Measurements from ENCODE around the gene CIITA. TPM values are rescaled to one million over a fixed set of nuclear protein-coding genes. Genes with fewer than 3 reads are reported as not detected.
A peak's percentile ranks its signal among the peaks of the same experiment; 100 is the strongest.

Gene CIITA
- total RNA-seq, 1 donor from 2014 or later, result 11.0 TPM

DNA sequence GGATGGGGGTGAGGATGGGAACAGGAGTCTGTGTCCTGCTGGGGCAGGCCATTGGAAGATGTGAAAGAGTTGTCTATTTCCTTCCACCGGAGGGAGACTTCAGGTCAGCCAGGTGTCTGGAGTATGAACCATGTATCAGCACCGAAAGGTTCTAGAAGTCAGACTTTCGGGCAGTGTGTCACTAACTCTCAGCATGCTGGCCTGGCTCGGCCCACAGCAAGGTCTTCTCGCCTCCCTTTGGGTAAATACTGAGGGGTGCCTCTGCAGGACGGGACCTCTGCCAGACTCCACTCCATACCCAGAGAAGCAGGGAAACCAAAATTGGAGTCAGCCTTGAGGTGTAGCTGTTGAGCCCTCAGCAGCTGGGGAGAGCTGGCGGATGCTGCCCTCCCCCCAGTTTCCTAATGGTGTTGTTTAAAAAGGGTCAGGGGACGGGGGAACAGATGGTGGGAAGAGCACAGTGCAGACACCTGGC, 507 bp downstream of the CIITA start:
- no peak for DNase-seq (ENCODE audit: missing footprints)
- intact Hi-C loops (cut with DNase I), result no loop called here

GRCh38 chr16:10878328-10878643, 1.3 kb downstream of the CIITA start:
- DNase-seq (ENCODE audit: missing footprints) (no peak), ATAC-seq (no peak)
- intact Hi-C loops (cut with DNase I), result no loop called here

More for the DNA sequence above, 507 bp downstream of the CIITA start:
- ATAC-seq, result peak; percentile 12

DNA sequence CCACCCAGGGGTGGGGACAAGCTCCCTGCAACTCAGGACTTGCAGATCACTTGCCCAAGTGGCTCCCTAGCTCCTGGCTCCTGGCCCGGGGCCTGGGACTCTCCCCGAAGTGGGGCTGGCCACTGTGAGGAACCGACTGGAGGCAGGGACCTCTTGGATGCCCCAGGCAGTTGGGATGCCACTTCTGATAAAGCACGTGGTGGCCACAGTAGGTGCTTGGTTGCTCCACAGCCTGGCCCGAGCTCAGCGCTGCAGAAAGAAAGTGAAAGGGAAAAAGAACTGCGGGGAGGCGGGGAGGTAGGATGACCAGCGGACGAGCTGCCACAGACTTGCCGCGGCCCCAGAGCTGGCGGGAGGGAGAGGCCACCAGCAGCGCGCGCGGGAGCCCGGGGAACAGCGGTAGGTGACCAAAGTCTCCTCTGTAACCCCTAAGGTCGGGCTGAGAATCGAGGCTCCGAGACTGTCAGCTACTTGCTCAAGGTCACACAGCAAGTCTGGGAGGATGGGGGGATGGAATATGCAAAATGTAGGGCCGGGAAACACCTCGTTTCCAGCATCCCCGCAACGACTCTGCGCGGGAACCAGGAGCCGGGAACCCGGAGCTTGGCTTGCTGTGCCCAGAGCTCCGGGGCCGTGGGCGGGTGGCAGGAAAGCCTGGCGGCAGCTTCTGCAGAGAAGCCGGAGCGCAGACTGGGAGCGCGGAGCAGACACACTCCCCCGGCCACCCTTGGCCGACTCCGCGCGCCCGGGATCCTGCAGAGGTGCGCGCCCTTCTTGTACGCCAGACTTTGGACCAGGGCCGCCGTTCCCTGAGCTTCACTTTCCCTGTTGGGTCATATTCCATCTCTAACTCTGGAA, 1.9 kb downstream of the CIITA start:
- DNase-seq (ENCODE audit: missing footprints) (peak; percentile 83), ATAC-seq (peak; percentile 57)
- intact Hi-C loops (cut with DNase I), result no loop called here

GRCh38 chr16:10879681-10880589, 2.9 kb downstream of the CIITA start:
- intact Hi-C loops (cut with DNase I), result no loop called here
- no peak for DNase-seq (ENCODE audit: missing footprints)
- no peak for ATAC-seq

GRCh38 chr16:10880594-10881452, 3.8 kb downstream of the CIITA start:
- ATAC-seq (no peak), DNase-seq (ENCODE audit: missing footprints) (no peak)
- intact Hi-C loops (cut with DNase I), result no loop called here

DNA sequence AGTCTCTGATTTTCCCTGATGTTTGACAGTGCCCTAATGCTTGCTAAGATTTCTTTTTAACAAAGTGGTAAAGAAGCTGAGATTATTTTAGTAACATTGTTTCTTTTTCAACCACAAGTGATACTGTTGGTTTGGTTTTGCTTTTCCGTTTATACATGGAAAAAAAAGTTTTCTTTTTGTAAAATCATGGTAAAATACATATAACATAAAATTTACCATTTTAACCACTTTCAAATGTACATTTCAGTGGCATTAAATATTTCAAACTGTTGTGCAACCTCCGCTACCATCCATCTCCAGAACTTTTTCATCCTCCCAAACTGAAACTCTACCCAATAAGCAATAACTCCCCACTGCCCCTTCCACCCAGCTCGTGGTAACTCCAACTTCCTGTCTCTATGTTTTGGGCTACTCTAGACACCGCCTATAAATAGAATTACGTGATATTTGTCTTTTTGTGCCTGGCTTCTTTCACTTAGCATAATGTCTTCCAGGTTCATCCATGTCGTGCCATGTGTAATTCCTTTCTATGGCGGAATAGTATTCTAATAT, 4.6 kb downstream of the CIITA start:
- DNase-seq (ENCODE audit: missing footprints), result no peak
- intact Hi-C loops (cut with DNase I), result no loop called here
- ATAC-seq, result no peak

DNA sequence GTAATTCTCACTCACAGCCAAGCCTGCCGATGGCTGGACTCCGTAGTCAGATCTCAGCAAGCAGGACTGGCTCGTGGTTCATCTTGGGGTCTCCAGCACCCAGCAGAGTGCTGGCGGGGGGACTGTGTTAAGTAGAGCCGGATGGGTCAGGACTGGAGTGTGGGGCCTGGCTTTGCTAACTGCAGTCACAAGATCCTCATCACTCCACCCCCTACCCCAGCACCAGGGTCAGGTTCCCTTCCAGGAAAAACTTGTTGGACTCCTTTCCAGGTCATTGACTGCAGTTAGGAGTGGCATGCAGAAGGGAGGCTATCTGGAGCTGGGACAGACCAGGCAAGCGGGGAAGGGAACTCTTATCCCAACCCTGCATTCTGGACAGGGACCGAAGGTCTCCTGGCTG, 6.0 kb downstream of the CIITA start:
- intact Hi-C loops (cut with DNase I), result no loop called here
- DNase-seq (ENCODE audit: missing footprints) (no peak), ATAC-seq (no peak)

- ATAC-seq (no peak), DNase-seq (ENCODE audit: missing footprints) (no peak)
- intact Hi-C loops (cut with DNase I), result no loop called here
These were observed 8.2 kb downstream of the CIITA start for GRCh38 chr16:10885246-10885645.

DNA sequence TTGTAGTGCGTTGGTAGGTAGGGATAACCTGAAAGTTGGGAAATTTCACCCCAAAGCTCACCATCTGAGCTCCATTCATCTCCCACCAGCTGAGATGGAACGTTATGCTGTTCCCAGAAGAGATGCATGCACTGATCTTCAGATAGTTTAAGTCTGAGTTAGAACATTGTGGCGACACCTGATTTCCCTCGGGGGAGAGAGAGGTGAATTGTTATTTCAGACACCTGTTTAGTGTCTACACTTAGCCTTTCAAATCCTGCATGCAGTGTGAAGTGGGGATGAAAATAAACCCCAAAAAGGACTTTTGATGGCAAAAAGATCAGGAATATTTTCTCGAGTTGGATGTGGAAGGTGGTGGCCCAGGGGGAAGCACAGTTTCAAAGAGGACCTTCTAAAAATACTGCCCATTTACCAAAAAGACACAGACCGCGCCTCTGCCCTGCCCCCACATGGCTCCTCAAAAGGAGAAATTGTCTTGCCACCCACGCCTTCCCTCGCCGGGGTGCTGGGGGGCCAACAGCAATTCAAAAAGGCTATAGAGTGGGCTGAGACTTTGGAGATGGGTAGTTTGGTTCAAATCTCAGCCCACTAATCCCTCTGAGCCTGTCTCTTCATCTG, 11.4 kb downstream of the CIITA start:
- intact Hi-C loops (cut with DNase I), result no loop called here
- DNase-seq (ENCODE audit: missing footprints), result no peak

DNA sequence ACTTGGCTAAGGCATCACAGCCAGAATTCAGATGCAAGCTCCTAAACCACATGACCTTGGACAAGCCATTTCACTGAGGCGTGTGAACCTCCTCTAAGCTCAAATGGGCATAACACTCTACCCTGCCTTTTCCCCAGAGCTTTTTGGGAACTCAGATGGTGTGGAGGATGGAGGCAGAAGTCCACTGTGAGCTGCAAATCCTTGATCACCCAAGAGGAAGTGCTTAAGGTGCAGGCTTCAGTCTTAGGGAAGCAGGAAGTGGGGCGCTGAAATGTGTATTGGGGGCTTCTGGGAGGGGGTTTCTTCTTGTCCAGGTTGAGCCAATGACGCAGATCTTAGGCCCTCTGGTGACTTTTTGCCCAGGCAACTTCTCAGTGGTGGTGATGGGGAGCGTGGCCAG, 12.9 kb downstream of the CIITA start:
- intact Hi-C loops (cut with DNase I), result no loop called here
- DNase-seq (ENCODE audit: missing footprints) (no peak), ATAC-seq (no peak)

More for the DNA sequence above, 11.4 kb downstream of the CIITA start:
- no peak for ATAC-seq

DNA sequence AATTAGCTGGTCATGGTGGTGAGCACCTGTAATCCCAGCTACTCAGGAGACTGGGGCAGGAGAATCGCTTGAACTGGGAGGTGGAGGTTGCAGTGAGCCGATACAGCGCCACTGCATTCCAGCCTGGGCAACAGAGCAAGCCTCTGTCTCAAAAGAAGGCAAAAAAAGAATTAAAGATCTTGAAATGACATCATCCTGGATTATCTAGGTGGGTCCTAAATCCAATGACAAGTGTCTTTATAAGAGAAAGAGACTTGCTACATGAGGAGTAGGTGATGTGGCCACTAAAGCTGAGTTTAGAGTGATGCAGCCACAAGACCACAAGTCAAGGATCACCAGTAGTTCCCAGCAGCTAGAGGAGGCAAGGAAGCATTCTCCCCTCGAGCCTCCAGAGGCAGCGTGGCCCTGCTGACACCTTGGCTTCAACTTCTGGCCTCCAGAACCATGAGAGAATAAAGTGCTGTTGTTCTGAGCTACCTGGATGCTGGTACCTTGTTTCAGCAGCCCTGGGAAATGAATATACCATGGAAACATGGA, 15.8 kb downstream of the CIITA start:
- no peak for DNase-seq (ENCODE audit: missing footprints)
- intact Hi-C loops (cut with DNase I), result no loop called here
- no peak for ATAC-seq

DNA sequence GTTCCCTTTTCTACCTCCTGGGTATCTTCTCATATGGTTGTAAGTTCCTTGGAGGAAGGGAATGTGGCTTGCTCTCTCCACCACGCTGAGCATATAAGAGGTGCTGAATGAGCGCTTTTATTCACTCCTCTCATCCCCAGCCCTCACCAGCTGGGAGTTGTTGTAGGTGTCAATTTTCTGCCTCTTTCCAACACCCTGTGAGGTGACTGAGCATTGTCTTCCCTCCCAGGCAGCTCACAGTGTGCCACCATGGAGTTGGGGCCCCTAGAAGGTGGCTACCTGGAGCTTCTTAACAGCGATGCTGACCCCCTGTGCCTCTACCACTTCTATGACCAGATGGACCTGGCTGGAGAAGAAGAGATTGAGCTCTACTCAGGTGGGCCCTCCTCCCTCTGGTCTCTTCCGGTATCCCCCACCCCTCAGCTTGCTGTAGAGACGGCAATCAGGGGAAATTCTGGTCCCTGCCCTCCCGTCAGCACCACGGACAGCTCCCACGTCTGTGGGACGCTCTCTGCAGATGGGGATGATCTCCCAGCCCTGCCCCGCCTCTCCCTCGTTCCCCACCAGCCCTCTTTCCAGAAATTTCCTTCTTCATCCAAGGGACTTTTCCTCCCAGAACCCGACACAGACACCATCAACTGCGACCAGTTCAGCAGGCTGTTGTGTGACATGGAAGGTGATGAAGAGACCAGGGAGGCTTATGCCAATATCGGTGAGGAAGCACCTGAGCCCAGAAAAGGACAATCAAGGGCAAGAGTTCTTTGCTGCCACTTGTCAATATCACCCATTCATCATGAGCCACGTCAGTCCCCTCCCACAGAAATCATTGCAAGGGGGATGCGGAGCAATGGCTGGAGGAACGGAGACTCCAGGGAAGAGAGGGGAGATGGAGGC, 18.3 kb downstream of the CIITA start:
- no peak for DNase-seq (ENCODE audit: missing footprints)
- ATAC-seq, result no peak
- intact Hi-C loops (cut with DNase I), result no loop called here

GRCh38 chr16:10896165-10896564, 19.2 kb downstream of the CIITA start:
- ATAC-seq, result no peak
- intact Hi-C loops (cut with DNase I), result no loop called here
- DNase-seq (ENCODE audit: missing footprints), result no peak

- intact Hi-C loops (cut with DNase I), result no loop called here
- DNase-seq (ENCODE audit: missing footprints) (no peak), ATAC-seq (peak; percentile 49)
These were observed 19.7 kb downstream of the CIITA start for GRCh38 chr16:10896723-10897122.

DNA sequence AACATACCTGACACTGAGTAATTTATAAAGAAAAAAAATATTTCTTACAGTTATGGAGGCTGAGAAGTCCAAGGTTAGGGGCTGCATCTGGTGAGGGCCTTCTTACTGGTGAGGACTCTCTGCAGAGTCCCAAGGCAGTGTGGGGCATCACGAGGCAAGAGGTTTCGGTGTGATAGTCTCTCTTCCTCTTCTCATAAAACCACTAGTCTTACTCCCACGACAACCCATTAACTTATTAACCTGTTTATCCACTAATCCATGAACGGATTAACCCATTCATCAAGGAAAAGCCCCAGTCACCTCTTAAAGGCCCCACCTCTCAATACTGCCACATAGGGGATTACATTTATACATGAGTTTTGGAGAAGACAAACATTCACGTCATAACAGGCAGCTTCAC, 20.1 kb downstream of the CIITA start:
- ATAC-seq (no peak), DNase-seq (ENCODE audit: missing footprints) (no peak)
- intact Hi-C loops (cut with DNase I), result no loop called here

DNA sequence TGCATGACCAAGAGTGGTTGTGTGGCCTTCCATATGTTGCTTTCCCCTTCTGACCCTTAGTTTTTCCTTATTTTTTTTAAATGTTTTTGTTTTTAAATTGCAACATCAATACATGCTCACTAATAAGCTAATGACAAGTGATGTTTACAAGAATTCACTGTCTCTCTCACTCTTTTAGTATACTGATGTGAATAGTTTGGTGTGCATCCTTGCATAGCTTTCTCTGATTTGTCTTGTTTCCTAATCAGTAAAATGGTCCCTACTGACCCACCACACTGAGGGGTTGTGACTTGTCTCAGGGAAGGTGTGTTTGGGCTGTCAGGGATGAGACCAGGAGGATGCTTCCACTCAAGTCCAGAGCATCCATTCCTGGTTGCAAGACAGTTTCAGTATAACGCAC, 26.0 kb downstream of the CIITA start:
- DNase-seq (ENCODE audit: missing footprints), result no peak
- intact Hi-C loops (cut with DNase I), result no loop called here
- no peak for ATAC-seq

DNA sequence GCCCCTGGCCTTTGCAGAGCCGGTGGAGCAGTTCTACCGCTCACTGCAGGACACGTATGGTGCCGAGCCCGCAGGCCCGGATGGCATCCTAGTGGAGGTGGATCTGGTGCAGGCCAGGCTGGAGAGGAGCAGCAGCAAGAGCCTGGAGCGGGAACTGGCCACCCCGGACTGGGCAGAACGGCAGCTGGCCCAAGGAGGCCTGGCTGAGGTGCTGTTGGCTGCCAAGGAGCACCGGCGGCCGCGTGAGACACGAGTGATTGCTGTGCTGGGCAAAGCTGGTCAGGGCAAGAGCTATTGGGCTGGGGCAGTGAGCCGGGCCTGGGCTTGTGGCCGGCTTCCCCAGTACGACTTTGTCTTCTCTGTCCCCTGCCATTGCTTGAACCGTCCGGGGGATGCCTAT, 29.5 kb downstream of the CIITA start:
- DNase-seq (ENCODE audit: missing footprints), result no peak
- intact Hi-C loops (cut with DNase I), result no loop called here
- ATAC-seq, result peak; percentile 9

Data from Right ventricle myocardium inferior (tissue), 1 donor.